Measurements from ENCODE around the gene TFF3.
"Not testable (repeated sequence)": the region's sequence is repeated elsewhere in the genome, so short reads cannot be mapped to it uniquely, and the experiment has no call there.

Gene TFF3

DNA sequence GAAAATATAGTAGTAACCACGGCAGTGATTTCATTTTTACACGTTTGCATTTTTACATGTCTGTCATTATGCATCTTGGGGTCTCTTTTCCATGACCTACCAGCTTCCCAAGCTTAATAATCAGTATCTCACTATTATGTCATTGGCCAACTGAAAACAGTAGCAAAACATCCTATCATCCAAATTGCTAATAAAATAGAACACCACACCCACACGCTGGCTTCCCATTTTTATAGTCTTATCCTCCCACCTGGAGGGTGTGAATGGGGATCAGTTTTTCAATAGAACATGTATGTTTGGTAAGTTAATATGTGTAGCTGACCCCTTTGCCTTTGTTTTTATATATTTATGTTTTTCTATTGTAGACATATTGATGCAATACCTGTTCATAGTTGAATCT is 11.8 kb downstream of the TFF3 start:
- no peak for DNase-seq

DNA sequence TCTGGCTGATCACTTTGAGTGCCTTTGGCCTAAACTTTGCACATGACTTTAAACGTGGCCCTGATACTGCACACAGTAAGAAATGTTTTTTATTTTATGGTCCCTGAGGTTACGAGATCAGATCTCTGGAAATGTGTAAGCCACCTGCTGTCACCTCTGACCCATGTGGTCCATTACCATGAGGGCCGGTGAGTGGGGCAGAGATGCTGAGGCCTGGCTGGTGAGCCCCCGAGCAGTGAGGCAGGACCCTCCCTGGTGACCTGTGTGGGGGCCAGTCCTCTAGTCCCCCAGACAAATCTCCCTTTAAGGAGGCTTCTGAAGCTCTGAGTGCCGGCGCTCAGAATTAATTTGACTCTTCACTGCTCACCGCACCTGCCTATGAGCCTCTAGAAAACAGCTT is 12.4 kb downstream of the TFF3 start:
- DNase-seq, result peak; percentile 74

DNA sequence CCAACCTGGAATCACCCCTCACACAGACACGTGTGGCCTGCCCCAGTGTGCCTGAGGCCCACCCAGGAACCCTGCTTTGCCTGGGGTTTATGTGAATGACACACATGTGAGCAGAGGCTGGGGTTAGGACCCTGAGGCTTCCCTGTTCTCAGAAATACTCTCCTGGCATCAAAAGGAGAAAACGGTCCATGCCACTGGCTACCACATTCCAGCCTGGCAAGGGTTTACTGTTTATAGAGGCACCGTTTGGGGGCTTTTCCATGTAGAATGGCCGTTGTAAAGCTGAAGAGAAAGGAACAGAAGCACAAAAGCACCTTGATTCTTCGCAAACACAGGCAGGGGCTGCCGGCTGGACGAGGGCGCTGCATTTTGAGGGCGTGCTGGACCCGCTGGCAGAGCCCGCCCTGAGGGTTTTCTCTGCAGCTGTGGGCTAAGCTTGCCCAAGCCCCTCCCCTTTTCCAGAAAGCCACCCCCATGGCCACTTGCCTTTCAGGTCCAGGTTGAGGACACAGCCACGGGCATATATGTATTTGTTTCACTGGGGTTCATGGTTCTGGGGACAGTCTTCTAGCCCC is 13.0 kb downstream of the TFF3 start:
- DNase-seq, result peak; percentile 44

DNA sequence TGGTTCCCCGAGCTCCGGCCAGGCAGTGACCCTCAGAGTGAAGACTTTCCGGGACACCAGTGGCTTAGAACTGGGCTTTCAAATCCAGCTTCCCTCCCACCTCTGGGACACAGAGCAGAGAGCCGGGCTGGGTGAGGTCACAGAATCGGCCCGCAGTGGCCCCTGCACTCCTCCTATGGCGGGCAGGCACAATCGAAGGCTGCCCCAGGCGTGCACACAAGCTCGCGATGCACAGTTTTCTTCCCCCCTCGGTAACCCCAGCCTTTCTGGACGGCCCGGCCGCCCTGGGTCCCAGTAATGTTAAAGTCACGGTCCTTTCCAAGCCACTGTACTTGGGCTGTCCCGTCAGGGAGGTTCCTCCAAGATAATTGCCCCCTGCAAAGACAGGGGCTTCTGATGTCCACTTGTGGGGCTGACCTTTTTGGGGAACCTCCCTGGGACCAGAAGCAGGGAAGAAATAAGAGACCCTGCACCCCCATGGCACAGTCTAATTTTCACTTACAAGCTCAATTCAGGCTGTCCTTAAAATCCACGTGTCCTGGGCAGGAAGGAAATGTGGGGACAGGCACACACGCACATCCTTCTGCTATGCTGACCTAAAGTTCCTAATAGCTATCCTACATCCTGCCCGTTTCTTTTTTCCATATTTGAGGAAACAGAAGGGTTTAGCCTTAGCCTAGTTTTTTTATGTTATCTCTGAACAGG is 13.7 kb downstream of the TFF3 start:
- no peak for DNase-seq

DNA sequence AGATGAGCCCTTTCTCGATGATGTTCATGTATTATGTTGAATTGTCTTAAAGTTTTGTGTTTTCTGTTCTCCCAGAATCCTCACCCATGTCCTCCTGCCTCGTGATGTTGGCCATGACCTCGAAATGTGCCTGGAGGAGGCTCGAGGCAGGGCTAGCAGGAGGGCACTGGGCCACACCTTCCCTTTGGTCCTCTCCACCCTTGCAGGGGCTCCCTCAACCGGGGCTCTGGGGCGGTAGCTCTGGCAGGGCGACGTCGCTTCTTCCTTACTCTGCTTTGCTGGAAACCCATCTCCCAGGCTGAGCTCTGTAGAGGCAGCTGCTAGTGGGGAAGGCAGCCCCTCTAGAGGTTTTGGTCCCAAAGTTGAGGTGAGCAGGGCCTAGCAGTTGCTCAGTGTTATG is 14.3 kb downstream of the TFF3 start:
- DNase-seq, result no peak

DNA sequence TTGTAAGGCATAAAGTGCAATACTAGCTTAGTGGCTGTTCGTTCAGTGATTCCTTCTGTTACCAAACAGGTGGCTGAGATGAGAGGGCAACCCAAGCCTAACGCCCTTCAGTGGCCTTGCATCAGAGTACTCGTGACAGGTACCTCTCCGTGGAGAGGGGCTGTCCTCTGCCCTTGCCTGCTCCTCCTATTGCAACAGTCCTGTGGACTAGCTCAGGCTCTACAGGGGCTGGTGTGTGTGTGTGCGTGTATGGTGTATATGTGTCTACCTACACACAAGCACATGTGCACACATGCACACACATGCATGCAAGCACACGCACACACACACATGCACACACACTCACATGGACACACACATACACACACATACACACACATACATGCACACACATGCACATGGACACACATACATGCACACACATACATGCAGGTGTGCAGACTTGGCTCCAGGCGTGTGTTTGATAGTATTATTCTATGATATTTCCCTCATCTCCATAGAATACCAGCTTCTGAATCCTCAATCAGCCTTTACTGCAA is 15.1 kb downstream of the TFF3 start:
- DNase-seq, result no peak

DNA sequence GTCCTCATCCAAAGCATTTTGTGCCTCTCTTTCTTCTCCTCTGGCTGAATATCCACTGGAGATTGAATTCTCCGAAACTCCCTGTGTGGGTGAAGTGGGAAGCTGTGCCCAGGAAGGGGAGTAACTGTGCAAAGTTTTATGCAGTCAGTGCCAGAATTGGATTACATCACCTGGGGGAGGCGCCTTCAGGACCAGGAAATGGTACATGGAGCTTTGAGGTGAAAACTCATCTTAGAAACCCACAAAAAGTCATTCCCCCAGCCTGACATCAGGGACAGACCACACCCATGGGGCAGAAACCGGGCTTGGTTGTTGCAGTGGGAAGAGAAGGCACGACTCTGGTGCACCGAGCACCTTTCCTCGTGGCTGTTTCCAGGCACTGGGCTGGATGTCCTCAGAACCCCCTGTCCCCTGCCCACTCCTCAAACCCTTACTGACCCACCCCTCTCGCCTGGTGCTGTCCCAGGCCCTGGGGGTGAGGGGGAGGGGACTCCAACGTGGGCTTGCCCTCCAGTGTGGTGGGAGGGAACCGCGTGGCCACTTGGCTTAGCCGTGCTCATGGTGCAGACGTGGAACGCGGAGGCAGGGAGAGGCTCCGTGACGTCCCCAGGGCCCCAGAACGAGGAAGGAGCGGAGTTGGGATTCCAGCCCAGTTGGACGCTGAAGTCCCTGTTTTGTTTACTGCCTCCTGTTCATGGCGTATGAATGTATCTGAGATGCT is 15.7 kb downstream of the TFF3 start:
- DNase-seq, result no peak

DNA sequence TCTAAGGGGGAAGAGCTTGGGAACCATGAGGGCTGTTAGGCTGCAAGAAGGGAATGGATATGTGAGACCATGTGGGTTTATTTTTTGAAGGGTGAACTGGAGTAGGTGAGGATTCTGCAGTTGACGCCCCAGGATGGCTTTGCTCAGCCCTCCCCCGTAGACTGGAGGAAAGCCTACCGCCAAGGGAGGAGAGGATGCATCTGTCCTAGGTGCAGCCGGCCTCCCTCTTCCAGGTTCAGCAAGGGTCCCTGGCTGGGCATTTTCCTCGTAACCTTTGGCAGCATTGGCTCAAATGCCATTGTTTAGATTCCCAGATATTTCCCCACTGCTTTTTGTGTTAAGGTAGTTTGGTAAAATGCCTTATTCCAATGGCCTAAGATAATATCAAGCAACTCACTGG is 16.6 kb downstream of the TFF3 start:
- no peak for DNase-seq

DNA sequence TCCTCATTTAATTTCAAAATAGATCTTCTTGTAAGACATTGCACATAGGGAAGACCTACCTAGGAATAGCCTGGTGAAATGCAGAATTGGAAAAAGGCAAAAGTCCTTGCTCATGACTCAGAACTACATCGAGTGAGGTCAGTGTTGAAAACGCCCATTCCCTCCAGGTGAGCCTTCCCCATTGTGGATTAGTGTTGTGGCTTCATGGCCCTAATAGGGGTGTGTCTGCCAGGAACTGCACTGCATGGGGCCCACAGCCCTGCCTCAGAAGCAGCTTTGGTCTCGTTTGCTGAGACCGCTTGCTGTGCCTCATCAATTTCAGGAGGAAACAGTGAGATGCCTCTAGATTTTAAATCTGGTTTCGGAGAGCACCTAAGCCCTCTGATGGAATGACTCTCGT is 17.0 kb downstream of the TFF3 start:
- no peak for DNase-seq

DNA sequence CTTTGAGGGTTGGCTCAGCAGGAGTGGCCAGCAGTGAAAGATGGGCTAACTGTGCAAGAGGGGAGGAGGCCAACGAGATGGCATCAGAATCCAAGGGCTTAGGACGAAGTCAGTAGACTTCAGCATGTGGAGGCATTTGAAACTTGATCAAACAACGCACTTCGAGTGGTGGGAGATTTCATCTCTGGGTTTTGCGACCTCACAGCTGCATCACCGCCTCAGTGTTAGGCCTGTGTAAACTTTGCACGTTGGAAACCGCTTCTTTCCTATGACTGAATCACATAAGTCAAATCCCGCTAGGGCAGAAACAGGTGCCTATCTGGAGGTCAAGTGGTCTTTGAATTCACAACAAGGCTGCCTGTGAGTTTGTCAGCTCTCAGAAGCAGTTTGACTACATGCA is 17.8 kb downstream of the TFF3 start:
- no peak for DNase-seq

DNA sequence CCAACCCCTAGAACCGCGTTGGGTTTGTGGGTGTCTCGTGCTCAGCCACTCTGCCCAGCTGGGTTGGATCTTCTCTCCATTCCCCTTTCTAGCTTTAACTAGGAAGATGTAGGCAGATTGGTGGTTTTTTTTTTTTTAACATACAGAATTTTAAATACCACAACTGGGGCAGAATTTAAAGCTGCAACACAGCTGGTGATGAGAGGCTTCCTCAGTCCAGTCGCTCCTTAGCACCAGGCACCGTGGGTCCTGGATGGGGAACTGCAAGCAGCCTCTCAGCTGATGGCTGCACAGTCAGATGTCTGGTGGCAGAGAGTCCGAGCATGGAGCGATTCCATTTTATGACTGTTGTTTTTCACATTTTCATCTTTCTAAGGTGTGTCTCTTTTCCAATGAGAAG is 18.7 kb downstream of the TFF3 start:
- DNase-seq, result no peak

DNA sequence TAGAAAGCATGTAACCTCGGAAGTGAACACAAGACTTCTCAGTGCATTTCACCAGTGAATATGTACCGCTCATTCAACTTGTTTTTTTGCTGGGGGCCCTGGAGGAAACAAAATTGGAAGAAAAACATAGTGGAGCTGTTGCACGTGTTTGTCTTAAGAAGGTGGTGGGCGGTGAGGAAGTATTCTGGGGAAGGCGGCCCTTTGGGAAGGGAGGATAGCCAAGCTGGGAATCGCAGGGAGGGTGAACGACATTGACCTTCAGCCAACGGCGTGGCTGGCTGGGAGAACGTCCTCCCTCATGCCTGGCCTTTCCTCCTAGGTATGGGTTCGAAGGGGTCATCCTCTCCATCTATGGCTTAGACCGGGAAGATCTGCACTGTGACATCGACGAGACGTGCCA is 19.4 kb downstream of the TFF3 start:
- no peak for DNase-seq

DNA sequence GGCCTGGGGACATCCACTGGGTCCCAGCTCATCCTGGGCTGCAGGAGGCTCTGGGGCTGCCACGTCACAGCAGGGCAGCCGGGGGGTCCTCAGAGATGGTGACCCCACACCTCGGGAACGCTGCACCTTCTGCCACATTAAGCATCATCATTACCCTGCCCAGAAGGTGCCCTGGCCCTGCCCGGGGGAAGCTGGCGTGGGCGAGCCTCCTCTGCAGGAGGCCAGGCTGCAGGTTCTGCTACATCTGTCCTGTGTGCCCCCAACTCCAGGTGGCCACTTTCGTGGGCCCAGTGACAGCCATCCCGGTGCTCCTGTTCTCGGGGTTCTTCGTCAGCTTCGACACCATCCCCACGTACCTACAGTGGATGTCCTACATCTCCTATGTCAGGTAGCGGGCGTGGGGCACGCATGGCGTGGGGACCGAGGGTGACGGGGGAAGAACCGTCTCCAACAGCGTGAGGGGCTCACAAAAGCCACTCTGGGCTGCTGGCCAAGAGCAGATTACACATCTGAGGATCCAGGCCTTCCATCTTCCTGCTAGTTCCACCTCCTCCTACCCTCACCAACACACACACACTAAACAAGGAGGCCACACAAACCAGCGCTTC is 20.8 kb downstream of the TFF3 start:
- DNase-seq, result no peak

DNA sequence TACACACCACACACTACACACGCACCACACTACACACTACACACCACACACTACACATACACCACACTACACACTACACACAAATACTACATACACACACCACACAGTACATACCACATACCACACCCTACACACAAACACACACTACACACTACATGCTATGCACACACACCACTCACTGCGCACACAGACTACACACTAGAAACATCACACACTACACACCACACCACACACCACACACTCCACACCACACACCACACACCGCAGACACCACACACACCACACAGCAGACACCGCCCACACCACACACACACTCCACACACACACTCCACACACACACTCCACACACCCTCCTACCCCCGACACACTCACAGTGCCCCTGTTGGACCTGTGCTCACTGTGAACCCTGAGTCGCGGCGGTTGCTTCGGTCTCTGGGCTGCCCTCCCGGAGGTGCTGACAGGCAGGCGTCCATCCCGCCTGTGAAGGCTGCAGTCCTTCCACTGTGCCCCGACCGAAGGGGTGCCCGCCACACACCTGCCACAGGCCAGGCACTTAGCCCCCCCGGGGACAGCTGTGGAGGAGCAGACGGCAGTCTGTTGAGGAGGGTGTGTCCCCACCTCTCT is 21.4 kb downstream of the TFF3 start:
- no peak for DNase-seq

DNA sequence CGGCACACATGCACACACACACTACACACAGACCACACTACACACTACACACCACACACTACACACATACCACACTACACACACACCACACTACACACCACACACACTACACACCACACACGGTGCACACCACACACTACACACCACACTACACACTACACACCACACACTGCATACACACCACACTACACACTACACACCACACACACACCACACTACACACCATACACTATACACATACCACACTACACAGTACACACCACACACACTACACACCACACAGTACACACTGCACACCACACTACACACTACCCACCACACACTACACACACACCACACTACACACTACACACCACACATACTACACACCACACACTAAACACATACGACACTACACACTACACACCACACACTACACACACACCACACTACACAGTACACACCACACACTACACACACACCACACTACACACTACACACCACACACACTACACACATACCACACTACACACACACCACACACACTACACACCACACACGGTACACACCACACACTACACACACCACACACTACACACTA is 22.6 kb downstream of the TFF3 start:
- DNase-seq, result not testable (repeated sequence)

DNA sequence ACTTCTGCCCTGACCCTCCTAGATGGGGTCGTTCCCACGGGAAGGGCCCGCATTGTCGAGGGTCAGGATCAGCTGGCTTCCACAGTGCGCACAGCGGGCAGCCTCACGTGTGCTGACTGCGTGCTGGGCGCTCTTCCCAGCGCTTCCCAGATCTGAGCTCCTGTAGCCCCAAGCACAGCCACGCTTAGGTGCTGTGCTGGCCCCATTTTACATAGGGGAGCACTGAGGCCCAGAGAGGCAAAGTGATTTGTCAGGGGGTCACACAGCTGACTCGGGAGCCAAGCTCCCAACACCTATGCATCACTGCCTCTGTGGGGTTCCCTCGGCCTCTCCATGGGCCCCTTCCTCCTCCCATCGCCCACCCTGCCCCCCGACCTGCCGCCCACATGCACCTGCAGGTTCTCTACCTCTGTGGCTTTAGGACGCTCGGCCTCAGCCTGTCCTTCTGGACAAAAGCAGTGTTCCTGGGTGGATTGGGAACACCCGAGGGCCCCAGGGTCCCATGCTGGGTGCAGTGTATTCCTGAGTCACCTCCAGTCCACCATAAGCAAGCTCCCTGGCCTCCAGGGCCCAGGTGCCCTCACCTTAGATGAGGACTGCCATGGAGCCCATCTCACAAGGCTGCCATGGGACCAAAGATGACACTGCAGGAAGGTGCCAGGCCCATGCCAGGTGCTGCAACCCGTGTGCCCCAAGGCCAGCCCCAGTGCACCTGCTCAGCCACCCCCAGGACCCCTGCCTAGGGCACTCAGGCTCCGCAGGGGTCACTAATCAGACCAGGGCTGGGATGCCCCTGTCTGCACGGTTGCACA is 23.3 kb downstream of the TFF3 start:
- DNase-seq, result no peak

DNA sequence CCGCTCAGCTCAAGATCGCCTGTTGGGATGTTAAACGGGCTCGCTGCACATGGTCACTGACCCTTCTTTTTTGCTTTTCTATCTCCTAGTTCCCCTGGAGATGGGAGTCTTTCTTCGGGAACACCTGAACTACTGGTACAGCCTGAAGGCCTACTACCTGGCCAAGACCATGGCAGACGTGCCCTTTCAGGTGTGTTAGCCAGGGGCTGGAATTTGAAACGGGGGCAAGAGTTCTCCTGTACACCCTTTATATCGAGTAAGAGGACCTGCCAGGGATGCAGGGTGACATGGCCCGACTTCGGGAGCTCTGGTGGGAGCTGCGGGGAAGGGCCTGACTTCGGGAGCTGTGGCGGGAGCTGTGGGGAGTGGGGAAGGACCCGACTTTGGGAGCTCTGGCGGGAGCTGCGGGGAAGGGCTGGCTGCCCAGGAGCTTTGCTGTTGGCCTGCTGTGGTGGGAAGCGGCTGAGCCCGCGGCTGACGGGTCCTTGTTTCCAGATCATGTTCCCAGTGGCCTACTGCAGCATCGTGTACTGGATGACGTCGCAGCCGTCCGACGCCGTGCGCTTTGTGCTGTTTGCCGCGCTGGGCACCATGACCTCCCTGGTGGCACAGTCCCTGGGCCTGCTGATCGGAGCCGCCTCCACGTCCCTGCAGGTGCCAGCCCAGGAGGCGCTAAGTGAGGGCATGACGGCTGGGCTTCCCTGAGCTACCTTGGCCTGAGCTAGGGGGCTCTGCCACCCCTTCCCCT is 24.0 kb downstream of the TFF3 start:
- DNase-seq, result no peak

DNA sequence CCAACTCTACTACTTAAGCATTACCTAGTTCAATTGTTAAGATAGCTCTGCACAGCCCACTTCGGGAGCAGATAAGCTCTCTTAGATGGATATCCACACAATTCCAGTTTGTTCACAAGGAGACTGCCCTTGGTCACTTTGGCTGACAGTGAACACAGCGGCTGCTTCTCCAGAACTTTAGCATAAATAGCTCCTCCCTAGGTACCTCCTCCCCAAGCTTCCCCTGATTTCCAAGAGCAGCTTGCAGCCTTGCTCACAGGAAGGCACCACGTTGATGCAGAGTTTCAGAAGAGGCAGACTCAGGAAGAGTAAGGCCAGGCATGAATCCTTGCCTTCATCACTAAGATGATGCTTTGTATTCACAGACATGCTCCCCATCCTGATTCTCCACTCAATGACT is 24.7 kb downstream of the TFF3 start:
- DNase-seq, result no peak

DNA sequence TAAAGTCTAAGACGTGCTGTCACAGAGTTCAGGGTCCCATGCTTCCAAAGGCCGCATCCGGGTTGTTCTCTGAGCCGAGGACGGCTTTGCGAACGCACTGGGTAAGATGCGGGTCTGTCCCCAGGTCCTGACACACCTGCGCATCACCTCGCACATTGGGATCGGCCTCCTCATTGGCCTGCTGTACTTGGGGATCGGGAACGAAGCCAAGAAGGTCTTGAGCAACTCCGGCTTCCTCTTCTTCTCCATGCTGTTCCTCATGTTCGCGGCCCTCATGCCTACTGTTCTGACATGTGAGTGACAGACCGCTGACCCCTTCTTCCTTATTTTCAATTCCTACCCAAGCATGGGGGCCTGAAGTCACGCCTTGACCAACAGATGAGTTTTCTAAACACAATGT is 25.3 kb downstream of the TFF3 start:
- DNase-seq, result no peak

DNA sequence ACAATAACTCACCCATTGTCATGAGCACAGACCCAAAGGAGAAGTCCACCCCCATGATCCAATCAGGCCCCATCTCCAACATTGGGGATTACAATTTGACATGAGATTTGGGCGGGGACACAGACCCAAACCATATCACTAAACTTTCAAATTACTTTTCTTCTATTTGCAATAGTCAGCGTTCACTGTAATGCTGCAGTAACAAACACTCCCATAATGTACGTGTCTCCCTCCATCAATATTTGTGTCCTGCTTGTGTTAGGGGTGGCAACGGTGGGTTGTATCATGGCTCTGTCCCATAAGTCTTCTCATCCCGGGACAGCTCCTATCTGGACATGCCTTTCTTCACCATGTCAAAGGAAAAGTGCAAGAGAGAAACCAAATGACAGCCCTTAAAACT is 26.2 kb downstream of the TFF3 start:
- DNase-seq, result no peak
